ENCODE data around the gene TEX47.

Gene TEX47

DNA sequence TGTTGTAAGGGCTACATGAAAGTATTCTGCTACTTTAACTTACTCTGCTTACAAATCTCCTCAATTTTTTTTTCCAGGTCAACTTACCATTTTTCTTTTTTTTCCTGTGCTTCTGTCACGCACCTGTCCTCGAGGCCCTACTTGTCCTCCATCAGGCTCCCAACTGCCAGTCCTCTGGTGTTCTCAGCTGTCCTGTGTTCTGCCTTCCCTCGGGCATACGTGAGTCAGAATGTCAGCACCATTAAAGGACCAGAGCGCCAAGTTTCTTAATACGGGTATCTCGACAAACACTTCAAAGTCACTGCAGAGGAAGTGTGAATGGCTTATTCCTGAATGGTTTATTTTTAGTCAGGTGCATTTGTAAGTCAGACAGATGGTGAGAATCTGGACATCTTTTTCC lies at the start of gene TEX47:
TSS of gene TEX47 (minus strand) at position 185 of the 400 bp plus-strand sequence. CDS start 795 bp downstream, outside the sequence.
- DNase-seq, result no peak

DNA sequence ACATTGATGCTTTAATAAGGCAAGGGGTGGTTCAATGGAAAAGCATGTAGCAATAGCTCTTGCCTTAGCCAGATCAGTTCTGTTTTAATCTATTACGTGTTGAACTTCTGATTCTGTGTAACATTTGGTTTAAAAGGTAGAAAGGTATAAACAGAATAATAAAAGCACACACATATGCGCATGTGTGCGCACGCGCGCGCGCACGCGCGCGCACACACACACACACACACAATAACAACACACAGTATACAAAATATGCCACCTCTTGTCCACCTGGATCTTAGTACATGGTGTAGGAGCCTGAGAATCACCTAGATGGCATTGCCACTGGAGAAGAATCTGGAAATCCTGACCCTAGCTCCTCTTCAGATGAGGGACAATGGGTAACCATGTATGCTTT lies 49.6 kb upstream of the TEX47 start:
- DNase-seq, result no peak

DNA sequence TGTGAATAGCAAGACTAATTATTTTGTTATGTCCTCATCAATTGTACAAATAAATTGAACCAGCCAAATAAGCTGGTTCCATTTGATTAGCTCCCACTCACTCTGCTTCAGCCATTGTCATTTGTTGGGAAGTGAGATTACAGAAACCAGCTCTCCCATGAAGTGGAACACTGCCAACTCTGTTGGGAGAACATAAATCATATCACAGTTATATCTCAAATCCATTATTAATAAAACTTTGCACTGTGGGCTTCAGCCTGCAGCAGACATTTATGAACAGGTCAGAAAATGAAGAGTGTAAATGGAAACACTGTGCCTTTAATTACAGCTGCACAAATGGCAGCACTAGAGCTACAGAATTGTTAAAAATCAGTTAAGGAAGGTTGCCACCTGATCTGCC lies 46.7 kb upstream of the TEX47 start:
- no peak for DNase-seq

DNA sequence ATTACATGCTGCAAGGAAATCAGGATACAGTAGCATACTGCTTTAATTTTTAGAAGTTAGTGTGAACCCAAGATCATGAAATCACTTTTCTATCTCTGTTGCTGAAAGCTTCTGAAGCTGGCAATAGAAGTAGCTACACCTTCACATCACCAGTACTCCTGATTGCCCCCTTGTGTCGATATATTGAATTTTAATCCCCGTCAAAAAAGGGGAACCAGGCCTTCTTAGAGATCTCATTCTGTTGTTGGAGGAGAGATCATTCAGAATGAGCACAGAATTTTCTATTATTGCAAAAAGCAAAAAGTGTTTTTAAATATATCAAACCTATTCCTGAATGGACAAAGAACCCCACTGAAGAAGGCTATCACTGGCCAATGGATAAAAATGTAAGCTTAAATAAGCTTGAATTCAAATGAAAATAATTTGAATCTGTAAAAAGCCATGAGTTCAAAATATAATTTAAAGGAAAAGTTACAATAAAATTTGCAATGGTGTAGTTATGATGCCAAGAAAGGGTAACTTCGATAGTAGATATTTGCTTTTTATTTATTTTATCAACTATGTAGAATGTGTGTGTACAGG lies 39.7 kb upstream of the TEX47 start:
- peak; percentile 23 for DNase-seq

DNA sequence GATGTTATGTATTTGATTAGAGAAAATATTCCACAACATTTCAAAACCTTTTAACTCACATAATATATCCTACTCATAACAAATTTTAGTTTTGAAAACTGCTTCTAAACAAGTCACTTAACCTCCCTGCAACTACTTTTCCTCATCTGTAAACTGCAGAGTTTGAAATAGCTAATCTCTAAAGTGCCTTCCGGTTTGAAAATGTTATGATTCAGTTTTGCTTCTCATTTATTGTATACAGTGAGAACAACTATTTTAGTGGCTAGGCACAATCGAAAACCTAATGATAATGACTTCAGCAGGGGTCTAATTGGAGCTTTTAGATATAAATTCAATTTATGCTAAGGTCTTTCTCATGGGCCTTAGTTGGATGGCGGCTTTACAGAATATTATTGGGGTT lies 30.7 kb upstream of the TEX47 start:
- no peak for DNase-seq

DNA sequence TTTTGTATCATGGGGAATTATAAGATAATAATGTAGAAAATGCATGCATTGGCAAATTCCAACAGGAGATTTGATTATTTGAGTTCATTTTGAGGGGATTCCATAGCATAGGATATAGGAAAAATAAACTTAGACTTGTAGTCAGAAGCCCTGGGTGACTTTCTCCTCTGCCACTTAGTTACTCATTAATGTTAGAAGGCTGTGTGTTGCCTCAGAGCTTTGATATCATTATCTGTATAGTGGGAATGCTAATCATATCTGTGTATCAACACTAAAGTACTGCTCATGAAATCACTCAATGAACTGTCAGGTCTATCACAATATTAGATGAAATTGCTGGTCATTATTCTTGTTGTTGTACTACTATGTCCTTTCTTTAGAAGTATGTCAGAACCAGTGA lies 23.0 kb upstream of the TEX47 start:
- DNase-seq, result no peak

DNA sequence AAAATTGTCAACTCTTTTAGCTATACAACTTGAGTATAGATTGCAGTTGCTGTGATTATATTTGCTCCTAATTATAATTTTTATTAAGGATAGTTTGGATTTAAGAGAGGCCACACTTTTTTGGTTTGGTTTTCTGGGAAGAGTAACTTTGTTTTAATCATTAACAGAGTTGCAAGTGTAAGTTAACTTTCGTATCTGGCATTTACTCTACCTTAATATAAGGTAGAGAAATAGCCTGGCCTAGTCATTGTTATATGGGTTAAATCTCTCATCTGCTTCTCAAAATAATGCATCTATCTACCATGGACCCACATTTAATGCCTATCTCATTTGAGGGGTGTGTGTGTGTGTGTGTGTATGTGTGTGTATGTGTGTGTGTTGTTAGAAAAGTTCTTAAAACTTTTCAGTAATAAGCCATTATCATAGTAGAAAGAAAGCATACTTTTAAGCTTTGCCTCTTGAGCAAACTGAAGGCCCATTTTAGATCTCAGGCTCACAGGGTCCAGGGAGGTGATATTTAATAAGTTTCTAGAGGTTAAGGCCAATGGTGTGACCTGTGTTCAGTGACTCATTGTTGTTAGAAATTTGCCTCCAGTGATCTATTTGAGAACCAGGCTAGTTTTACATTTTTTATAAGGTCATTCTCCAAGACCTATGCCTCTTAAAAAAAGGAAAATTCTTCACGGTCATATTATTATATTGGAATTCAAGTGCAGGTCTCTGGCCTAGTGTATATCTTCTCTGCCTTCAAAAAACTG lies 10.9 kb upstream of the TEX47 start:
- no peak for DNase-seq

DNA sequence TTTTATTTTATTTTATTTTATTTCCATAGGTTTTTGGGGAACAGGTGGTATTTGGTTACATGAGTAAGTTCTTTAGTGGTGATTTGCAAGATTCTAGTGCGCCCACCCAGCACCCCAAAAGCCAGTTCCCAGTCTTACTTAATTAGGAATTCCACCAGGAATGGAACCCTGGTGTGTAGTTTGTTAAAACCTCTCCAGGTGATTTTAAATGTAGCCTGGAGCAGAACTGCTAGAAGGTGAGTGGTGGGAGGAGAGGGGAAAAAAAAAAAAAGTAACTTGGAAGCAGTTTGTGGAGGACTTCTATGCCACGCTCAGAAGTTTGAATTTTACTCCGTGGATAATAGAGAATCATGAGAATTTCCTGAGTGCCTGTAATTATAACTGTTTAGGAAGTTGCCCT lies 5.5 kb upstream of the TEX47 start:
- DNase-seq, result no peak

DNA sequence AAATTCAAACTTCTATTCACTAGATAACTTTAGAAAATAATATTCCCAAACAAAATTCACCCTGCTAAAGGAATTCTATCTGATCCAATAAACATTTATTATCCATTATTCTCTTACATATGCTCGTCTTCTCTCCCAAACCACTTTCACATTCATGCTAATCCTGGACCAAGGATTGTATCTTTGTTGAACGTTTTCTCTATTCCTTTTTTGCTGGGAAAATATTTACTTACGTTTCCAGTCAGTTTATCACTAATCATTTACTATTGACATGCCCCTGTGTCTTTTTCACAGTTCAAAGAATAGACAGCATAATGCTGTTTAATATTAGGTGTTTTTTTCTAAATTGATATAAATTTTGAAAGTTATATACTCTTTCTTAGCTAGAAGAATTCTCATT lies 3.2 kb downstream of the TEX47 start:
- DNase-seq, result no peak

DNA sequence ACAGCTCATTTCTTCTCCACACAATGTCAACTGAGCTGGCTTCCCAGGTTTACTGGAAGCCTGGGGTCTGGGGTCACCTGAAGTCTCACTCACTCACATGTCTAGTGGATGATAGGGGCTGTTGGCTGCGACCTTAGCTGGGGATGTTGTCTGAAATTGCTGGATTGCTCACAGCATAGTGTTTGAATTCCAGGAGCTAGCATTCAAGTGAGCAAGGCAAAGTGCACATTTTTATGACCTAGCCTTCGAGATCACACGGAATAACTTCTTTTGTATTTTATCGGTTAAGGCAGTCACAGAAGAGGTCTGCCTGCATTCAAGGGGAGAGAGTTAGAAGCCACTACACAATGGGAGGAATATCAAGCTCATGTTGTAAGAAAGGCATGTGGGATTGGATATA lies 3.6 kb downstream of the TEX47 start:
- no peak for DNase-seq

DNA sequence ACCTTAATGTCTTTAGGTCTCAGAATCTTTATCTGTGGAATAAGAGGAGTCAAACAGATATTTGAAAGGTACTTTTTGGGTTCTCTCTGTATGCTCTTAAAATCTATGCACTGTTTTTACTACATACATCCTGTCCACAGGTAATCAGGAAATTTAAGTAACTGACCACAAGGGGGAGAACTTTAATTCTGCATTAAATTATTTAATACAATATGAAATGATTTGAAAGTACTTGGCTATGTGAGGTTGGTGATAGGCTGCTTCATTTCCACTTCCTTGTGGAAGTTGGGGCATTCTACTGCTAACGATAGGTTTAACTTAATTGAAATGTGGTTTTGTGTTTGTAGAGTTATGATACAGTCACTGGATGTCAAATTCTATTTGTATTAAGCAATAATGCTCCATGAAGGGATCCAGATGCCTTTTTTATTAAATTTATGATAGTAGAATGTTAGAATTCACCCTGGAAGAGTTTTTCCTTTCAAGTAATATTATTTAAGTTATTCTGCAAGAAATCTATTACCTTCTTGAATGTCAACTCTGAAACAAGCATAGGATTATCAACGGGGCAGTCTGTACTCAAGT lies 6.0 kb downstream of the TEX47 start:
- DNase-seq, result peak; percentile 9

DNA sequence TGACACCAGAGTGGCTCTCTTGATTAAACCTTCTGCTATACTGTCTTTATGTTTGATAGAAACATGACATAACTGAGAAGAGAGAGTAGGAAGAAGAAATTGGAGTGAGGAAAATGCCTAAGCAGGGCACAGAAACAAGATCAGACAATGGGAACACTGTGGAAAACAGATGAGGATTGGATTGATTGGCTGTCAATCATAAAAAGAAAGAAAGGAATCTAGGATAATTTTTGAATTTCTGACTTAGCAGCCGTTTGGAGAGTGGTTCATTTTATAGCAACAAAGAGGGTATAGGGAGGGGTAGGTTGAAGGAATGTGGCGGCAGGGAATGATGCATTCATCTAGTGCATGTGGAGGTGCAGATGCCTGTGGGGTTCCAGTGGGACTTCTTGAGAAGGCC lies 7.8 kb downstream of the TEX47 start:
- DNase-seq, result no peak

DNA sequence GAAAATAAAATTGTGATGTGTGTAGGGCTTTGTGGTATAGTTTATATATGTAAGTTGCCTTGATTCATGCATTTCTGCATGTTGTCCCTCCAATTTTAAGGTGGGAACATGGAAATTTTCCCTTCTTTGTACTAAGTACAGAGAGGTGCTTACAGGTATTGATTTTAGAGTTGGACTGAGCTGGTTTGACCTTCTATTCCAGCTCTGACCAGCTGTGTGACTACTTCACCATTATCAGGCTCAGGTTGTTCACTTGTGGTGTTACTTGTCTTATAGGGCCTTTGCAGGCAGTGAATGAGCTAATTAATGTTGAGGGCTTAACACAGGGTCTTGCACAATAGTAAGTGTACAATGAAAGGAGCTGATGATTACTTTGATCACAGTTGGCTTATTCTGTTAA lies 19.7 kb downstream of the TEX47 start:
- DNase-seq, result no peak

DNA sequence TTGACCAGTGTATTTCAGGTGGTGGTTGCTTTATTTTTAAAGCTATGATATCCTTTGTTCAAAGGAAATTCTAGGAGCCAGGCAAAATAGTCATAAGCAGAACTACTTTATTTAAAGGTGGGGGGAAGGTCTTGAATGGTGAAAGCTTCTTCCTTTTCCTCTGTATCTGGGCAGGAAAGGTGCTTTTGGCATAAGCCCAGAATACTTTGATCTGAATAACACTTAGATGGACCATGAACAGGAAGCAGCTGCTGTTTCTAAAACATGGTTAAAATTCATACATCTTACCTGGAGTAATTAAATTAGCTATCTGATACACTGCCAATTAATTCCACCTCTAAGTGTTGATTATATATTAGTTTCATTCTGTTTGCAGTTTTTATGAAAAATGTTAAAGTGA lies 22.8 kb downstream of the TEX47 start:
- no peak for DNase-seq

DNA sequence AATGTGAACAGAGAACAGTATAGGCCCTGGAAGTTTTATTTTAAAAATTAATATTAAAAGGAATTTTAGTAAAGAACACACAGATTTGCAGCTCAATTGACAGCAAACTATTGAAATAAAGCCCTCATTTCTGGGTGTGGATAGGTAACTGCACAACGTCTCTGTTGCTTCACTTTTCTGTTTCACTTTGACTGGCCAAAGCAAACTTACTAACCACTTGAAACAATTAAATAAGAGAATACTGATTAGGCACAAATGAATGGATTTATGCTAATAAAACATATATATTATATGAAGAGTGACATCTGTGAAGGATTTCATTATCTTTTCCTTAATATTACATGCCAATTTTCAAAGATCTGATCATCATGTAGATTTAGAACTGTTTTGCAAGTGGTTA lies 24.1 kb downstream of the TEX47 start:
- no peak for DNase-seq

DNA sequence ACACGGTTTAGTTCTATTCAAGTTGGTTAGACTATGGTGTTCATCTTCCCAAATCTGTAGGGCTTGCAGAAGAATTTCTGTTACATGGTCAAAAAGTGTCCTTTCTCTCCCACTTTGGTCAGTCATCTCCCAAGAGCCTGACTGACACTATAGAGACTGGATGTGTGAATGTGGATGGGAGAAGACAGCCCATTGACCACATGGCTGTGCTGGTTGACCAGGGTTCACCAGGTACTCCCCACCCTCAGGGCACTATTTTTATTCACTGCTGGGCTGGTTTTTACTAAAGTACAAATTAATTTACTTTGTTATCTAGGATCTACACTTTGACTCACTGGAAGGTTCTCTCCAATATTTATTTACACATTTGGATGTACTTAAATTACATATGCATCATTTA lies 33.8 kb downstream of the TEX47 start:
- no peak for DNase-seq

DNA sequence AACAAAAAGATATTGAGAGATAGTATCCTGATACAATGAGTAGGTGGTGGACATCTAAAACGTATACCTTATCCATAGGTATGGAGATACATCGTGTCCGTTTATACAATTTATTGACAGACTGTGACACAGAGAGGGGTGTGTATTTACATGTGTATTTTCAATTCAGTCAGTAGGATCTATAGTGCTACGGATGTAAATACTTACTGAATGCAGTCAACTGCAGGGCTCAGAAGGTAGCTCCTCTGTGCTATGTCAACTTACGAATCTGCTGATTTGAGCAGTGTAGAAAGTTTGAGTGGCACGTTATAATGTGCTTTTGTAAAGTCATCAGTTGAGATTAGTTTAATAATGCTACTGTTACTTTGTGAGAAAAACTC lies 35.4 kb downstream of the TEX47 start:
- DNase-seq, result no peak

DNA sequence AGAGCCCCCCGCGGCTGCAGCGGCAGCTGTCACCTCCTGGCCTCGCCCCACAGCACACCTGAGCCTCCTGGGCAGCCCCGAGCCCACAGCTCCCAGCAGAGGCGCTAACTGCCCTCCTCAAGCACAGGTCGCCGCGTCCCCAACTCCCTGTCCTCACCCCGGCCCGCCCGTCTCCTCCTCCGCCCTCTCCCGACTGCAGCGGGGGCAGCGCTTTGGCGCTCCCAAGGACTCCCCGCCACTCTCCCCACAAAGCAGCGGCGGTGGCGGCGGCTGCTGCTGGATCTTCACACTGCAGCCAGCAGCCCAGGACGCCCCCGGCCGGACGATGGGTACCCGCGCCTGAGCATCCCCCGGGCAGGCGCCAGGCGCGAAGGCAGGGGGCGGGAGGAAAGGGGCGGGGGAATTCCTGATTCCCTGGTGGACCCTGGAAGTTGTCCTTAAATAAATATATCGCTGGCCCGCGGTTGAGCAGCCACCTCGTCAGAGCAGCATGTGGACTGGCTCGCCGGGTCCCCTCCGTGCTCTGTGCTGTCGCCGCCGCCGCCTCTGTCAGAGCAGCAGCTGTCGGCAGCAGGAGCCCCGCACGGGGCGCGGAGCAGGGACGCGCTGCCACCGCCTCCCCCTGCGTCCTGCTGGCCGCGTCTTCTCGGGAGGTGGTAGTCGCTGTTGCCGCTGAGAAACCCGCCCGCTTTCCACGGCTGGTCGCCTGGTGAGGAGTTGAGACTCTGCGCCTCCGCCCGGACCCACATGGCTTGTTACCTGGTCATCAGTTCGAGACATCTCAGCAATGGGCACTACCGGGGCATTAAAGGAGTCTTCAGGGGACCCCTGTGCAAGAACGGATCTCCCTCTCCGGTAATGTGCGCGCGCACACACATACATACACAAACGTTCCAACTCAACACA lies 36.1 kb downstream of the TEX47 start, which contains the start of gene ZNF804B:
TSS of gene ZNF804B (plus strand) at position 471 of the 906 bp plus-strand sequence. CDS start at position 748, 277 bp downstream.
- DNase-seq, result no peak

DNA sequence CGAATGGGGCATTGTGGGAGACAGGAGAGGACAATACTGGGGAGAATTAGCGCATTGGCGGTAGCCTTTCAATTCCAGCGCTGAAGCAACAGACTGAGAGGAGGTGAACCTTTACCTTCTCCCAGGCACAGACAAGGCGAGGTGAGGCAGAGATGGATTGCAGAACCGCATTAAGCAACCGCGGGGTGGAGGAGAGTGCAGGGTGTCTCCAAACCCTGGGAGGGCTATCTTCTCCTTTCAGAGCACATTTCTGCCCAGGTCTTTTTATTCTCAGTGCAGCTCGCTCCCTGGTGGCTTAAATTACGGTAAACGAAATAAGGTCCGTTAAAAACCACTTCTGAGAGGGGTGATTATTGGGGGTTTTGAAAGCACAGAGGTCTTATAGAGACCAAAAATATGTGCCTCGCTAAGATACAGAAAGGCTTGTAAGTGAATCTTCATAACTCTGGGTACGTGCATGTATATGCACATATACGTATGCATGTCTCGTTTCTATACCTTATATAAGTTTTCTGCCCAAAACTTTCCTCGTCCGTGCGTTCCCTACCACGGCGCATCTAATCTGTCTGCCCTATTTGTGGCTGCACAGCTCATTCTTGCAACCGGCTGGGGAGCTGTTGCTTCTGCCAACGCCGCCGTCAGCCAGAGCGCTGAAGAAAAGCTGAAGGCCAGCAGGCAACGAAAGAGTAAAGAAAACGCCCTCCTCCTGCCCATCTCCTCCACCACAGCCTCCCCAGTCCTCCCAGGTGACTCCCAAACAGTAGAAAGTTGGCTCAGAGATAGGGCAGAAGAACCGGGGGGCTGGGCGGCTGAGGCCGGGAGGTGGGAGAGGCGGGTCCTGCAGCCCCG lies 36.9 kb downstream of the TEX47 start:
- DNase-seq, result no peak

DNA sequence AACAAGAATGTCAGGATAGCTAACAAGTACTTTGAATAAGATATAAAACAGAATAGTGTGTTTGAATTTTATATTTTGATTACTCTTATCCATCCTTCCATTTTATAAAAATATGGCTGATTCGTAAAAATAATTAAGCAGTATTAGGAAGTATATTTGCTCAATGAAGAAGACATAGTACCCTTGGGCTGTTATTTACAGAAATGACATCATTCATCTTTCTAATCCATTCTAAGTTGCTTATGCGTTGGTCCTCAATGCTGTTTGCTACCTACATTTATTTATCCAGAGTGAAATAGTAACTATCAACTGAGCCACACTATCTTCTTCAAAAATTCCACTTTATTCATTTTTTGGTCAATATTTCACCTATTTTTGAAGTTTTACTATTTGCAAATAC lies 38.2 kb downstream of the TEX47 start:
- DNase-seq, result no peak

DNA sequence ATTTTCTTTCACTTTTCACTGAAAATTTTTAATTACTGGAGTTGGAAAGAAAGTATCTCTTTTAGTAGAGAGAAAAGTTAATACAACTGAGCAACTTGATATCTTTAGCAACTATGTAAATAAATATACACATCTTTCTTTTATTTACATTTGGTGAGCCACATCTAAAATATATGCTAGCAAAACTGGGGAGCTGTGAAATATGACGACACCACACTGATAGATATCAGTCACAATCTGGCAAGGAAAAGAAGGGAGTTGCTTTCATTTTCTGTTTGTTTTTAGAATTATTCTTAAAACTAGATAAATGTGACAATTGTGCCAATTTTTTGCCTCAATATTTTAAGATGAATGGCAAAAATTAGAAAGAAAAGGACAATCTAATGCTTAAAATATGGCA lies 38.7 kb downstream of the TEX47 start:
- no peak for DNase-seq

DNA sequence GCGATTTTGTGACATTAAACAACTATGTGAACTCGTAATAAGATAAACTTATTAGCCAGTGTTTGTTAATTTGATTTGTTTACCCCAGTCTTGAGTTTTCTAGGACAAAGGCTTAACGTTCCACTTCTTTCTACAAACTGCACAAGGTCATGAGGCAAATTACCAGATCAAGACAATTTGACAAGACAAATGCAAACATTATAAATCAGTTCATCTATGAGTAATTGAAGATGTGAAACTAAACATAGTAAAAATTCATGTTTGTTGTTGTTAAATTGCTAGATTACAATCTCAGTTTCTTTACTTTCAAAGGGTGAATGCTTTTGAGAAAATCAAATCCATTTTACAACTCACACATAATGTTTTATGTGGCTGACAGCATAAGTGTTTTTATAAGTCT lies 49.4 kb downstream of the TEX47 start:
- DNase-seq, result no peak

All from activated CD4-positive, alpha-beta T cell treated with anti-CD3 and anti-CD28 coated beads, Interleukin-2, Interleukin-6, amounts not matched to agents 100 ng/mL and 50 ng/mL, durations not matched to agents 16 hours and 8 hours (primary cell).